Measurements from ENCODE around the gene ARAP1. TPM values are rescaled to one million over a fixed set of nuclear protein-coding genes. Genes with fewer than 3 reads are reported as not detected.

The ARAP1 gene
- total RNA-seq, 1 experiment from 2014 or later = 17.7 TPM

DNA sequence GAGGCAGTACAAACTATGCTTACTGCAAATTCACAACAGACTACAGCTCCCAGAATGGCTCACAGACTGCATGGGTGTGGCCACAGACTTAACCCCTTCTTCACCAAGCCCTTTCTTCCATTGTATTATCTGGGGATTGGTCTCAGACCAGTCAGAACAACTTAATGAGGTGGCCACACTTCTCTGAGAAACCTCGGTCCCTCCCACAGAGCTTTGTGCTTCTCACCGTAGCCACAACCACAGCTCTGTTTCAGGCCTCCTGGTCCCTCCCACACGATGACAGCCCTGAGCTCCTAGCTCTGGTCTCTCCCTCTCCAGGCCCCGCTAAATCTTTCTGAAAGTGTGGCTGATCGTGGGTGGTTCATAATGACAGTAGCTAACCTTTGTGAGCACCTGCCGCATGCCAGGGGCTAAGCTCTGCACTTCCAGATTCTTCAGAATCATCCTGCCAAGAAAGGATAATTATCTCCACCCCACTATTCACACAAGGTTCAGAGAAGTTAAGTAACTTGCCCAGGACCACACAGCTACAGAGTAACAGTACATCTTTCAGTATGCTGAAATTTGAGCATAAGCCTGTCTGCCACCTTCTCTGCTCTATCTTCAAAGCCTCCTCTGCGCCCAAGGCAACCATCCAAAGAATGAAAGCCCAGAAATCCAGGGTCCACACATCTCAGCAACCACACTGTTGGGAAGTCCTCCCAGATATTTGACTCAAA is 83.4 kb downstream of the ARAP1 start:
- no peak for DNase-seq (ENCODE audit: low spot score)

DNA sequence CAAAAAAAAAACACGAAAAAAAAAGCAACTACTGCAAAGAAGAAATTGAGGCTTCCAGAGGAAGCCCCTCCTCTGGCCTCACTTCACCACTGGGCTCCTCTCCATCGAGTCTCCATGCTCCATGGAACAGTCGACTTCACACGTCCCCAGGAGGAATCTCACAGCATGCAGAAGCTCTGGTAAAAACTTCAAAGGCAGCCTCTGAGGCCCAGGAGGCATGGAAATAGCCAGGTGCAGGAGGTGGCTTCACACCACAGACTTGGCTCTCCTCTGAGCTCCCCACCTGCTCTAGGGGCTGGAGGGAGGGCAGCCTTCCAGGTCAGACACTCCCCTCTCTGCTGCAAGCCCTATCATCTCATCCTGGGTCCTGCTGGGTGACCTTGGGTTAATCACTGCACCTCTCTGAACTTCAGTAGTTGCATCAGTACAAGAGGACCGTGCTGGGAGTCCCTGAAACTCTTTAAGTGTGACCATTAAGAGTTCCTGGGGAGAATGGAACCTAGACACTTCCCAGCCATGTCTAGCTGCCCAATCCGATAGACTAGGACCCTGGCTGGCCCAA is 86.2 kb downstream of the ARAP1 start:
- no peak for DNase-seq (ENCODE audit: low spot score)

DNA sequence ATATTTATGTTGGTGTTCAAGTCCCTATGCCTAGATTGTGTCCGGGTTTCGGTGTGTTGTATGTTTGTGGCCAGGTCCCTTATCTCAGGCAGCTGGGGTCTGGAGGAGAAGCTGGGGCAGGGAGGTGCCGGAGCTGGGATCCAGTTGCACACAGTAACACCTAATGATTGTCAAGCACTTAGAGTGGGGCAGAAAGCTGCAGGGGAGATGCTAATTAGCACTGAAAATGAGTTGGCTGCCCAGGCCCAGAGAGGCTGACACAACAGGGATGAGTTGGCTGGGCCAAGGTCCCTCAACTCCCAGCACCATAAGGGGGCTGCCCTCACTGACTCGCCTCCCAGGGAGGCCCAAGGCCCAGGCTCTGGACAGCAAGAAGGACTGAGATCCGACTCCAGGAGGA is 90.2 kb downstream of the ARAP1 start:
- no peak for DNase-seq (ENCODE audit: low spot score)

DNA sequence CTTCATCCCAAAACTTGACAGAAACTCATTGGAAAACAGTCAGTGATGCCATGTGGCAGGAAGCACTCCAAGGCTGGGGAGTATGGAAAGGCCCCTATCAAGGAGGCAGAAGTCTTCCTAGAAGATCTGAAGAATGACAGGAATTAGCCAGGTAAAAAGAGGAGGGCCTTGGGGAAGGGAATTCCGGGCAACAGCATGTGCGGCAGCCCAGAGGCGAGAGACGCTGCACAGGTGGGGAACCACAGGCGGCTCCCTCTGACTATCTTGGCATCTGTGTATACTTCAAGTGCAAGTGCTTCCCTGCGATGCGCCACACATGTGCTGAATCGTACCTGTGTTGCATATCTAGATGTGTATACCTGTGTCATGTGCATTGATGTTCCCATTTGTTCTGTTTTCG is 90.7 kb downstream of the ARAP1 start:
- no peak for DNase-seq (ENCODE audit: low spot score)

DNA sequence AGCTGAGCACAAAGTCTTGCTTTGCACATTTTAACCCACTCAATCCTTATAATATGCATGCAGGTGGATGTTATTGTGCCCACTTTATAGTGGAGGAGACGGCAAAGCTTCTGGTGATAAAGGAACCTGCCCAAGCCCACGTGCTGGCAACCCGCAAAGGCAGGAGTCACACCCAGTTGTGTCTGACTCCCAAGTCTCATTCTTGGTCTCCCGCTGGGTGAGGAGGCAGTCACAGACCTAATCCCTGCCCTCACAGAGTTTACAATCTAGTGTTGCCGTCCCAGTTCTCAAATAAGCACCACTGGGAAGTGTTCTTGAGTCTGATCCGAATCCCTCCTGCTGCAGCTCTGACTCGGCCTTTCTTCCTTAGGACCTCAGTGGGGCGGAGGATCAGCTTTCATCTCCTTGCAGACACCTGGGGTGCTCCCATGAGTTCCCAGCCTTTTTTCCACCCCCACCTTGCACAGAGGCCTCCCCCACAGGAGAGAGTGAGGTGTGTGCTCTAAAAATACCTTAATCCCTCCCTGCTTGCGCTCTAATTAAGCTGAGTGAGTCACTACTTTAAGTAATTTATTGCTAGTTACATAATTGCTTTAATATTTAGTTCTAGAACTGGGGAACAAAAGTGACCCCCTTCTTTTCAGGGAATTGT is 93.1 kb downstream of the ARAP1 start:
- no peak for DNase-seq (ENCODE audit: low spot score)

DNA sequence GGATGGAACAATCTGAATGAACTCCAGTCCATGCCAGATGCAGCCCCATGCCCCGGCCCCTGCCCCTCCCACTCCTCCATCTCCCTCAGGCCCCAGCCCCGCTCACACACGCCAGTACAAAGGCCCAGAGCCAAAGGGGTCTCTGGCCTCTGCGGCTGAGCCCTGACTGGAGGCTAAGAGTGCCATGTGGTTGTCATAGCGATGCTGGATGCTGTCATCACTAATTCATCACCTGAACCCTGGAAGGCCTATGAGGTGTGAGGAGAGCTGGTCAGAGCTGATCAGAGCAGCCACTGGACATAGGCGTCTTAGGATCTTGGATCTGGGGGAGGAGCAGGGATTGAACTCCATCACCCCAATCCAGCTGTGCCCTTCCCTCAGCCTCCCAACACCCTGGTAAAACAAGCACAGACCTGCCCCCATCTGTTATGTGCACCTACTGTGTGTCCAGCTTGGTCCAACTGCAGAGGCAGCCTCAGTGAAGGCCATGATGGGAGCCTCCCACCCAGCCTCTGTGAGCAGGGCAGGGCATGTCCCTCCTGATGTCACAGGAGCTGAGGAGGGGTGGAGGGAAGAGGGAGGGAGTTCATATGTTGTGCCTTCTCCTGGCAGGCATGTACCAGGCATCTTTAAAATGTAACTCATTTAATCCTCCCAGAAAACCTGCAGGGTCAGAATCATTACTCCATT is 94.7 kb downstream of the ARAP1 start:
- DNase-seq (ENCODE audit: low spot score) = no peak

DNA sequence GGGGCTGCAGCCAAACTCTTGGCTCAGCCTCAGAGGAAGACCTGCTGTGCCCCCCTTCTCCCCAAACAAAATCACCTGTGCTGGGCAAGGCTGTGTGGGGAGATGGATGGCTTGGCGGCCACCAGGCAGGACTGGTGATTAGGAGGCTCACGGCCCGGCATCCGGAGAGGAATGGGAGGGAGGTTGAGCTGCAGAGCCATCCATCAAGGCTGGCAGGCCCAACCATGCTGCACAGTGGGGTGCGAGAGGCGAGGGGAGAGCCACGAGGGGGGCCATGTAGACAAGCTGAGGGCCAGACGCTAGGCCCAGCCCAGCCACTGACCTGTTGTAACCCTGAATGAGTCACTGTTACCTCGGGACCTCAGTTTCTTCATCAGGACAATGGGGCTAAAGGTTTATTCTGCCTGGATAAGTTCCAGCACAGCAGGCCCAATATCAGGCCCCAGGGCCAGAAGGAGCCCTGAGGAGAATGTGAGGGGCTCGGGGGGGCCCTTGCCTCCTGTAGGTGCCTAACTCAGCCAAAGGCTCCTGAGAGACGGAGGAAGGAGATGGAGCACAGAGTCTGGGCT is 96.2 kb downstream of the ARAP1 start:
- no peak for DNase-seq (ENCODE audit: low spot score)

DNA sequence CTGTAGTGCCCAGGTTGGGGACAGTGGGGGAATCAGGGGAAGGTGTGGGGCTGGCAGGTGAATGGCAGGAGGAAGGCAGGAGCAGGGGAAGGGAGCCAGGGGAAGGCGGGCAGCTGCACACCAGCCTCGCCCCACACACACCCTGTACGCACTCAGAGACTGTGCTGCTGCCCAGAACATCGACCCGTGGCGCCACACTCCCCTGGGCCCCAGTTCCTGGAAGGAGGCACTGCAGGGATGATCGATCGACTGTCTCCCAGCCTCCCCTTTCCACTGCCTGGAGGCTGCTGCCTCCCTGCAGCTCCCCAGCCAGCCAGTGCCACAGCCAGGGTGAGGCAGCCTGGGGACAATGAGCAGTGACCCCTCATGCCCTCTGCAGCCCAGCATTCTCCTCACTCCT is 97.2 kb downstream of the ARAP1 start:
- no peak for DNase-seq (ENCODE audit: low spot score)

DNA sequence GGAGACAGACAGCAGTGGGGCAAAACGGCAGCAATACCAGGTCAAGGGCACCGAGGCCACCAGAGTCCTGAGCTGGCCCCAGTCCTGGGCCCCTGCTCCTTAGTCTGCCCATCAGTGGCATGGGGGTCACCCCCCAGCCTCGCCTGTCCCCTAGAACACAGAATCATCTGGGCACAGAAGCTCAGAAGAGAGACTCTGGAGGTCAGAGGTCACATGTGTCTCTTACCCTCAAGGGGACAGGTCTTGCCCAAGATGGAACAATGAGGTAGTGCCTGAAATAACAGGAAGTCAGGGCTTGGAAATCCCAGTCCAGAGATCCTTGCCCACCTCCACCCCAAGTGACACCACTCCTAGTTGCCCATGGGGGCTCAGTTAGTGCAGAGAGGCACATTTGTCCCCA is 98.6 kb downstream of the ARAP1 start:
- no peak for DNase-seq (ENCODE audit: low spot score)

DNA sequence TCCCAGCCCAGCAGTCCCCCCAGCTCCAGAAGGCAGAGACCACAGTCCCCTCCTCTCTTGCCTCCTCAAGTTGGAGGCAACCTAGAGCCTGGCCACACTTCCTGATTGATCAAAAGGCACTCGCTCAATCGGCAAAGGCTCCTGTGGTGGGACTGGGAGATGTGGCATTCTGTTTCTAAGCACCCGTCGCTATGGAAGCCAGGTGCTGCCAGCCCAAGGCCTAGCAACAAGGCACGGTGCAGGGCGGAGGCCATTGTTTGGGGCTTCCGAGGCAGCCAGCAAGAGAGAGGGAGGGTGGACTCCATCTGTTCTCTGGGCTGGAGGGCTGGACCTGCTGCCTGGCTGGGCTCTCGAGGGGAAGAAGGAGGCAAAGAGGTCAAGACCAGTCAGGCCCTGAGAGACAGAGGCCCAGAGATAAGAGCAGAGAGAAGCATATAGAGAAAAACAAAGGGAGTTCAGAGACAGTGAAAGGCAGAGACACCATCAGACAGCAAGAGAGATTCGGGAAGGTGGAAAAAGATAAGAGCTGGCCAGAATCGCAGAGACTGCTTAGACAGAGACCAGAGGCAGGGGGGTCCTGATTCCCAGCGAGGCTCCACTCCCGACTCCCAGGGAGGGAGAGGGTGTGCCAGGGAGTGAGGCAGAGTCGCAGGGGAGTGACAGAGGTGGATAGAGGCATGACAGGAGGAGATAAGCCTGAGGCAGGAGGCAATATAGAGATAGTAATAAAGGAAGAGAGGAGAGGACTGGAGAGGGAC is 99.2 kb downstream of the ARAP1 start:
- no peak for DNase-seq (ENCODE audit: low spot score)

DNA sequence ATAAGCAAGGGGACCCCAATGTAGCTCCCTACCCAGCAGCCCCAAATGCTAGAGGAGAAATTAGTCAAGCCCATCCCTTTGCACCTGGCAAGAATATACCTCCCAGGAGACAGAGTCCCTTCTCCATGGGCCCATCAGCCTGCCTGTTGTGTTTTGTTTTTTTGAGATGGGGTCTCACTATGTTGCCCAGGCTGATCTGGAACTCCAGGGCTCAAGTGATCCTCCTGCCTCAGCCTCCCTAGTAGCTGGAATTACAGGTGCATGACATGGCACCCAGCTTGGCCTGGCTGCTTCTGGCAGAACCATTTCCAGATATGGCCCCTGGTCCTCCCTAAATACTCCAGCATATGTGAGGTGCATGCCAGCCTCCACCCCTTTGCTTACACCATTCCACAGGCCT is 100.1 kb downstream of the ARAP1 start:
- DNase-seq (ENCODE audit: low spot score) = no peak

DNA sequence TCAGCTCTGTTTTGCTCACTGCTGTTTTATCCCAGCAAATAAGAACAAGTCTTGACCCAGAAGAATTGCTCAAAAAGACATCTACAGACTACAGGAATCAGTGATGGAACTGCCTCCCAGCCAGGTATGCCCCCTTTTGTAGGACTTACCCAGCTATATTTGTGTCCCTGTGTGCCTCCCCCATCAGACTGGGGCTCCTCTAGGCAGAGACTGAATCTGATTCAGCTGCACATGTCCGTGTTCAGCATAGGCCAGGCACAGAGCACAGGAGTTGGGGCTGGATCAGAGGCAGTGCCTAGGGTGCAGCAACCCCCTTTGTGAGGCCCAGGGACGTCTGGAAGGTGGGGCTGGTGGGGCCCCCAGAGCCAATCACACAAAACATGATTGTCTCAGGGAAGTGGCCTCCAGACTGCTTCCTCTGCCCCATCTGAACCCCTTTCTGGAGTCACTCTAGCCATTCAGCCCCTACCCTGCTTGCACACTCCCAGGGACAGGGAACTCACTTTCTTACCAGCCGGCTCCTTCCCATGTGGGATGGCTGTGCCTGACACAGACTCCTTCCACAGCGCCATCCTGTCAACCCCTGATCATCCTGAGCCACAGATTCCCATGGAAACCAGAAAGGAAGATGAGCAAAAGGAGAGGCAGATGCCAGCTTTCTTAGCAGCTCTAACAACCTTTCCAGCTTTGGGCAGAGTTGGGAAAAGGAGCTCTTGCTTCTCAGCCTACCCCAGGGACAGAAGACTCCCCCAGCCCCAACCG is 102.8 kb downstream of the ARAP1 start:
- DNase-seq (ENCODE audit: low spot score) = no peak

DNA sequence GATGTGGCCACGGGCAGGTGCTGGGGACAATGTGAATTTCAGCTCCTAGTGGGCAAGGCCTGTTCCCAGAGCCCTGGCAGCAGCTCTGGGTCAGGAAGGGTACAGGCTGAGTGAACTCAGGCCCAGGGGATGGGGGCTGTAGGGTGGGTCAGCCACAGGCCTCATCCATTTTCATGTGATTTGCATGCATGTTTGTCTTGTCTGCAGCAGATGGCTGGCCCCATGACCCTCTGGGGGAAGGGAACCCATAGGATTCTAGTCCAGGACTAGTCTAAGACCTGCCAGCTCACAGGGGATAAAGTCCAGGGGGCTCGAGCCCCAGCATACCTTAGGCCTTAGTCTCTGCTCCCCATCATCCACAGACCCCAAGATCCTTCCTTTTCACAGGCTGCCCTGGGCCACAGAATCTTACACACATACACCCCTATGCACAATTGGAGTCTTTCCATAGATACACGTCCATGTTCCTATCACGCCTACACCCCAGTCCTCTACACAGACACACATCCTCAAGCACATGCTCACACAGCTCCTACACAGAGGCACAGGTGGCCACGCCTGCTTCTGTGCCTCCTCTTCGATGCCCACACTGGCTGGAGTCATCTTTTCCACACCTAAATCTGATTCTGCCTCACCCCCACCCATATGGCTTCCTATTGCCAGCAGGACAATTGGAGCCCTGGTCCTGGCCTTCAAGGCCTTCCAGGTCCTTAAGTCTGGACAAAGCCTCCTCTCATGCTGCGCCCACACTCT is 103.6 kb downstream of the ARAP1 start:
- DNase-seq (ENCODE audit: low spot score) = no peak

DNA sequence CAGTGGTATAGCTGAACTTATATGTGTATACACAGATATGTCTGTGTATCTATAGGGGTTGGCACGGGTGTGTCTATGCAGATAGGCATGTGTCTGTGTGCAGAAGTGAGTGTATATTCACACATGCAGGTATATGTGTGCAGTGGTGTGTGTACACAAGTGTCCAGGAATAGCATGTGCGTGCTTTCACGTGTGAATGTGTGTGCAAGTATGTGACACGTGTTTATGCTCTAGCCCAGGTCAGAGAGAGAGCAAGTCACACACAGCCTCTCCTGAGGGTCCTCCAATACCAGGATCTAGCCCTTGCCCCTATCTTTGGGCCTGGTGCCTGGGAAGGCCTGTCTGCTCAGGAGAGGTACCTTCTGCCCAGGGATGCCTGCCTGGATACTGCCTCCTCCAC is 104.3 kb downstream of the ARAP1 start:
- no peak for DNase-seq (ENCODE audit: low spot score)

DNA sequence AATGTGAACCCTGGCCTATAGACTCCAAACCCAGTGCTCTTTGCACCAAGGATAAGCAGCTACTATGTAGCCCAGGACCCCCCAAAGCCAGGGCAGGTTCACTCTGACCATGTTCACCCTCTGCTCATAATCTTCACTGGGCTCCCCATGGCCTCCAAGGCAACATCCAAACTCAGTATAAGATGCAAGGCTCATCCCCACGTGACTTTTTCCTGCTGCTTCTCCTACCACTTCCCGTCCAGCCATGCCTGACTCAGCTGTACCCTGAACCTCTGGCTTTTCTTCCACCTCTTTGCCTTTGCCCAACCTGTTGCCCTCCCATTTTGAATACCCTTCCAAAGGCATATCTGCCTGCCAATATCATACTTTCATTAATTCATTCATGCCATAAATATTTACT is 105.7 kb downstream of the ARAP1 start:
- no peak for DNase-seq (ENCODE audit: low spot score)

DNA sequence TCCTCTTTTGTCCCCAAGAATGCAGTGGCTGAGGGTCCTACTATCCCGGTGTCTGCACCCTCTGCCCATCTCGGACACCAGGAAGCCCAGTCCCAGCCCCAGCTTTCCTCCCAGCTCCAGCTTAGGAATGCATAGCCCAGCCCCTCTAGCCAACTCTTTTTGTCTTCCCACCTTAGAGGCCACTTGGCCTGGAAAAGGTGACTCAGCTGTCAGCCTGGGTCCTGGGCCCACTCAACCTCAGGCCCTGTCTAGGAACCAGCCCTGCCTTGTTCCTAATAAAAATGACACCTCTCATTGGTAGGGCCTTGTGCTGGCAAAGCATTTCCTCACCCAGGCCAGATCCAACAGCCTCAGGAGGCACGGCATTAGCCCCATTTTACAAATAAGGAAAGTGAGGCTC is 106.2 kb downstream of the ARAP1 start:
- no peak for DNase-seq (ENCODE audit: low spot score)

DNA sequence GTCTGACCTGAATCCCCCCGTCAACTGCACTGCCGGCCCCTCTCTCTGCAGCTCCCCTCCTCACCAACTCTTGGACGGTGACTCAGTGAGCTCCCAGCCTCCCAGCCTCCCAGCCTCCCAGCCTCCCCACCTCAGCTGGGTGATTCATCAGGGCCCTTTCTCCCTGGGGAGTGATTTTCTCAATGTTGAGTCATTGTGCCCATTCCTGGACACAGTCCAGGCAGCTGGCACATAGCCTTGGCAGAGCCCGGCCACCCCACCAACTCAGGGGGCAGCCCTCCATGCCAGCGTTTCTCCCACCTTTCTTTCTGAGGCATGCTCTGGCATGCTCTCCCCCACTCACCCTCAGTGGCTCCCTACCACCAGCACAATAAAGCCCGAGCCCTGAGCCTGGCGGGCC is 108.7 kb downstream of the ARAP1 start:
- DNase-seq (ENCODE audit: low spot score) = peak; percentile 40

DNA sequence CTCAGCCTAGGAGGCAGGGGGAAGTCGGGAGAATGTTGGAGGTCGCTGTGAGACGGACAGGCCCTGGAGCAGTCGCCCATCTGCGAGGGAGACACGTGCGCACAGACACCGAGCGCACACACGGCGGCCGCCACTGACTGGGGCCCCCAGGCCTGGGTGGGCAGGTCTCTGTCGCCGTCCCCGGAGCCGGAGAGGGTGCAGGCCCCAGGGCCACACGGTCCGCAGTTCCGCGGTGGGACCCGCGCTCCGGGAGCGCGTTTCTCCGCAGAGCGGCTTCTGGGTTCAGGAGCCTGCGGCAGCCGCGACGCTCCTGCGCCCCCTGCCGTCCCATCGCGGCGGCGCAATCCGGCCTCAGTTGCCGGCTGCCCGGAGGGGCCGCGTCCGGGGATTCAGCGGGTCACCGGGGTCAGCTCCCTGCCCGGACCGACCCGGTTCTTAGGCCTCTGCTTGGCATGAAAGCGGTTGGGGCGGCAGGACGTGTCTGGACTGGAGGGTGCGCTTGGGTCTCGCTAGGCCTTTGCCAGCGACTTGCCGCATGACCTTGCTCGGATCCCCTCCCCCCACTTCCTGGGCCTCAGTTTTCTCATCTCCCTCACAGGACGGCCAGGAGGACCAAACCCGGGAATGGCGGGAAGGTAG is 109.2 kb downstream of the ARAP1 start:
- DNase-seq (ENCODE audit: low spot score) = no peak

DNA sequence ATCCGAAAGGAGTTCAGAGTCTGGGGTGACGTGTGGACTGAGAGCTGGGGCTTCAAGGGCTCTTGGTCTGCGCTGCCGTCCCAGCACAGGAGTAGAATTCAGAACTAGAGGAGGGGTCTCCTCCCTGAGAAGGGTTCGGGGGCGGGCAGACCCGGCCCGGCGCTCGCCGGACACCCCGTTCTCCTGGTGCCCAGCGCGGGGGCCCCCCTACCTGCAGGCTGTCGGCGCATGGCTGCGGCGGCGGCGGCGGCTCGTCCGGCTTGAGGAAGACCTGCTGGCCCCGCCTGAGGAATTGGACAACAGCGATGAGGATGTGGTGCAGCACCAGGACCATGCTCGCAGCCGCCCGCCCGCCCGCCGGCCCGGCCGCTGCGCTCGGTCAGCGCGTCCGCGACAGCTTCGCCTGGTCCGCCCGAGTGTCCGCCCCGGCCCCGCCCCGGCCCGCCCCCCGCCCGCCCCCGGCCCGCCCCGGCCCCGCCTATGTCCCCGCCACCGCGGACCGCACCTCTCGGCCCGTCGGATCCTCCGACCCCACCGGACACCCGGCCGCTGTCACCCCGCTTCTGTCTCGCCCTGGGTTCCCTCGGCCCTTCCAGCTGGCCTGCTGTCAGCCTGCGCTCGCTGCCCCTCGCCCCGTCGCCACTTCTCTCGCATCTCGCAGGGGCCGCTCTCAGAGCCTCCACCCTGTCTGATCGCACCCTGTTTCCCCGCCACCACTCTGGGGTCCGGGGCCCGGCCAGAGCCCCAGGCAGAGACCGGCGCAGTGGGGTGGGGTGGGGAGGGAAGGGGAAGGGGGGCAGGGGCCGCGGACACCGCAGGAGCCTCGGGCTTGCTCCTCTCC is 109.9 kb downstream of the ARAP1 start:
- no peak for DNase-seq (ENCODE audit: low spot score)

Data from H4 (cell line).